Erythroblast (primary cell): ENCODE results near the gene ZFHX3.

ENCODE experiments used
- DNase-seq, 2 experiments: peaks; one replicate each; lab custom pipeline; 2025; lab: John Stamatoyannopoulos, UW
- GATA1 ChIP-seq: IDR thresholded peaks from 2 replicates; pipeline ENCODE4 v1.6.1; 2011; ENCODE audit warnings: low read depth, mild to moderate bottlenecking, control low read depth, low read length, moderate library complexity
- POLR2A ChIP-seq: IDR thresholded peaks from 2 replicates; pipeline ENCODE4 v1.6.1; 2011; ENCODE audit warnings: mild to moderate bottlenecking, low read length

The ZFHX3 gene

GRCh38 chr16:73064212-73064993 is 16.5 kb upstream of the ZFHX3 start:
- DNase-seq = no peak
- TF ChIP-seq GATA1 = no peak
- TF ChIP-seq POLR2A = no peak

GRCh38 chr16:73063854-73064211 is 15.9 kb upstream of the ZFHX3 start:
- no peak for DNase-seq
- TF ChIP-seq POLR2A (no peak), GATA1 (no peak)

DNA sequence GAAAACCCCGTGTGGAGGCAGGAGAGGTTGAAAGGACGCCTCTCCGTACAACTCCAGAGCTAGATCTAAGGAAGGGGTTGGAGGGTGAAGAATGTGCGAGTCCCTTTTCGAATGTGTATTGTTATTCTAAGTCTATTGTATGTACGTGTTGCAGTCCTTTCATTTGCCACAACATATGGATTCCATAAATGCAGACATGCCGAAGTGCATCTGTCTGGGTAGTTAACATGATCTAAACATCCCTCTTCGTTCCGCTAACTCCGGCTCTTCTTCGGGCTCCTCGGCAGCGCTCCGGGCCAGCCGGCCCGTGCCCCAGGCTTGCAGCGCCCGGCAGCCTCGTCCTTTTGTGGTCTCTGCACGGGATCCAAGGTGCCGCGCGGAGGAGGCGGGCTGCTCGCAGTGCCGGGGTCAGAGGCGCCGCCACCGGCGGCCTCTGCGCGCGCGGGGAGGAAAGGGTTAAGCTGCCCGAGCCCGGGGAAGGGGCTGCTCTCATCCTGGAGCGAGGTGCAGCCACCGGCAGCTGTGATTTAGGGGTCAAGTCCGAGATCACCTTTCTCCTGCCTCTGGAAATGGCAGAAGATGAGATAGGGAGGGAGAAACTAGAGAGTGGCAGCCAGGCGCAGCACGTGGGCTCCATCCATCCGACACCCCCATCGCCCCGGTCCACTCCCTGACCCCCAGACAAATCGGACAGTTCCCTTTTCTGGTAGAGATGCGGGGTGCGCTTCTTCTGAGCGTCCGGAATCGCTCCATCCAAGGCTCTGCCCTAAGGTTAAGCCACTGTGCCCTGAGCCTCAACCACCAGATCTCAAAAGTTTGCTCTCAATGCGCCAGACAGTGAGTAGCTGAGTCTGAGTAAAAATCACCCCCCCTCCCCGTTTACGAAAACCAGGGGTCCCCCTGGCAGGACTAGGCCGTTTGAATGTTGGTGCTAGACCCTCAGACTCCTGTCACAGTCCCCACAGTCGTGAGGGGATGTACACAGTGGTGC is 15.1 kb upstream of the ZFHX3 start:
- TF ChIP-seq POLR2A = no peak
- DNase-seq = no peak

- no peak for DNase-seq
- TF ChIP-seq POLR2A (no peak), GATA1 (no peak)
Measured at GRCh38 chr16:73062001-73062616, 14.2 kb upstream of the ZFHX3 start.

GRCh38 chr16:73060892-73061490 is 13.1 kb upstream of the ZFHX3 start:
- DNase-seq = no peak
- TF ChIP-seq GATA1 (no peak), POLR2A (no peak)

- DNase-seq = no peak
- no peak for TF ChIP-seq POLR2A
- TF ChIP-seq GATA1 = no peak
Measured at GRCh38 chr16:73059779-73060615, 12.1 kb upstream of the ZFHX3 start.

DNA sequence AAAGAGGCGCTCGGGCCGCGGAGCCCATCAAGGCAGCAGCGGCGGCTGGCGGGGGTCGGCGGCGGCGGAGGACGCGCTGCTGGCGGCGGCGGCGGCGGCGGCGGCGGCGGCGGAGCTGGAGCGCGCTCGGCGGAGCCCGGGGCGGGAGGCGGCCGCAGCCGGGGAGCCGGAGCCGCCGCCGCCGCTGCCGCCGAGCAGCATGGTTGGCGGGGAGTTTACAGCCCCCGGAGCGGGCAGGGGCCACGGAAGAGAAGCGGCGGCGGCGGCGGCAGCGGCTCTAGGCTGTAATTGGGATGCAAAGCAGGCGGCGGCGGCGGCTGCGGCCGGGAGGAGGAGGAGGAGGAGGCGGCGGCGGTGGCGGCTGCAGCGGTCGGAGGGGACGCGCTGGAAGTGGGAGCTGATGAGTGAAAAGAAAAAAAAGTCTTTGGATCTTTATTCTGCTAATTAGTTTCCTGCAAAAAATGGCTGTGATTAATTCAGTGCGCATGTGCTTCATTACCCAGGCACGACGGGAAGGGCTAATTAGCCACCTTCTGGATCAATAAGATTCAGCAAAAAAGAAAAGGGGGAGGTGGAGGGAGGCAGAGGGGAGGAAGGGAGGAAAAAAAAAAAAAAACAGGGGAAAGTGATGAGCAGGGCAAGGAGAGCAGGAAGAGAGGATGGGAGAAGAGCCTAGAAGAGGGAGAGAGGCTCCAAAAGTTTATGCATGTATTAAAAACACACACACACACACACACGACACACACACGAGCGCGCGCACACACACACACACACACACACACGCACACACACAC is 10.9 kb upstream of the ZFHX3 start:
- DNase-seq = peak in 1 of 2 experiments; percentile 46
- TF ChIP-seq POLR2A (no peak), GATA1 (no peak)

GRCh38 chr16:73058221-73058615 is 10.3 kb upstream of the ZFHX3 start:
- DNase-seq = peak; percentile 39 to 59
- TF ChIP-seq POLR2A (no peak), GATA1 (no peak)

GRCh38 chr16:73057291-73058210 is 9.6 kb upstream of the ZFHX3 start:
- peak; percentile 35 to 36 for DNase-seq
- TF ChIP-seq POLR2A = no peak

GRCh38 chr16:73056921-73057290 is 9.0 kb upstream of the ZFHX3 start:
- DNase-seq = no peak
- TF ChIP-seq GATA1 (no peak), POLR2A (no peak)

DNA sequence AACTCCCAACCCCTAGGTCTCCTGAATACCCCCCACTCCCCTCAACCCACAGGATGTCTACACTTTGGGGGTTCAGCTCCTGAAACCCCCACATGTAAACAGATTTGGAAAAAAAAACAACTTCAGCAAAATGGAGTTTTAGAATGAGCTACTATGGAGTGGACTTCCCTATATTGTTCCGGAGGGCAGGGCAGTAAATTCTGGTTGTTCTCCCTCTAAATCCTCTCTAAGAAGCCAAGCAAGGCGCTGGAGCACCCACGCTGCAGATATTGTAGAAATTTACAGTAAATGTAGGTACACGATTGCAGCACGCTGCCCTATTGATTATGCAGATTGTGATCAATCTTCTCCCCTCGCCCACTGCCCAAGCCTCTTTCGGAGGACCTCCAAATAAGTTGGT is 8.5 kb upstream of the ZFHX3 start:
- DNase-seq = no peak
- no peak for TF ChIP-seq POLR2A
- TF ChIP-seq GATA1 = no peak
